ENCODE data around the gene SATB1. TPM values are rescaled to one million over a fixed set of nuclear protein-coding genes. Genes with fewer than 3 reads are reported as not detected.
"Not testable (repeated sequence)": the region's sequence is repeated elsewhere in the genome, so short reads cannot be mapped to it uniquely, and the experiment has no call there.

SATB1 gene
- total RNA-seq, 1 donor from 2014 or later, result 831 TPM

GRCh38 chr3:18334837-18335601, 90.1 kb downstream of the SATB1 start:
- Mint-ChIP-seq H3K27me3 (ENCODE audit: low read depth) (peaks cover 3% of the 10 kb centered on the region), H3K4me3 (ENCODE audit: low read depth) (no peak overlapping the region), H3K9me3 (peaks cover 21% of the 10 kb centered on the region), H3K4me1 (ENCODE audit: low read depth) (peaks cover 13% of the 10 kb centered on the region), H3K27ac (no peak overlapping the region), H3K36me3 (ENCODE audit: low read depth) (no peaks in the 10 kb centered on the region)
- no peak for DNase-seq (ENCODE audit: low spot score)
- intact Hi-C loops (cut with micrococcal nuclease), result loop anchor here (5.0 kb wide), 1 partner anchor 443 kb away; no protein-coding TSS in a partner anchor

GRCh38 chr3:18330772-18331441, 94.2 kb downstream of the SATB1 start:
- H3K27ac Mint-ChIP-seq; H3K4me3 Mint-ChIP-seq (ENCODE audit: low read depth); H3K36me3 Mint-ChIP-seq (ENCODE audit: low read depth); H3K27me3 Mint-ChIP-seq (ENCODE audit: low read depth); intact Hi-C loops (cut with micrococcal nuclease); DNase-seq (ENCODE audit: low spot score): not testable (repeated sequence)
- H3K9me3 Mint-ChIP-seq, result peaks cover 30% of the 10 kb centered on the region
- H3K4me1 Mint-ChIP-seq (ENCODE audit: low read depth), result peaks cover 12% of the 10 kb centered on the region

GRCh38 chr3:18308096-18308650, 117.0 kb downstream of the SATB1 start:
- no peak for DNase-seq (ENCODE audit: low spot score)
- Mint-ChIP-seq H3K4me1 (ENCODE audit: low read depth) (no peaks in the 10 kb centered on the region), H3K27ac (no peak overlapping the region), H3K27me3 (ENCODE audit: low read depth) (peaks cover 3% of the 10 kb centered on the region), H3K4me3 (ENCODE audit: low read depth) (no peak overlapping the region), H3K9me3 (no peaks in the 10 kb centered on the region), H3K36me3 (ENCODE audit: low read depth) (no peaks in the 10 kb centered on the region)
- intact Hi-C loops (cut with micrococcal nuclease), result no loop called here

- Mint-ChIP-seq H3K27me3 (ENCODE audit: low read depth) (peaks cover 3% of the 10 kb centered on the region), H3K4me3 (ENCODE audit: low read depth) (no peak overlapping the region), H3K4me1 (ENCODE audit: low read depth) (no peaks in the 10 kb centered on the region), H3K36me3 (ENCODE audit: low read depth) (no peaks in the 10 kb centered on the region), H3K27ac (no peak overlapping the region), H3K9me3 (no peaks in the 10 kb centered on the region)
- intact Hi-C loops (cut with micrococcal nuclease), result no loop called here
- DNase-seq (ENCODE audit: low spot score), result no peak
Measured at GRCh38 chr3:18307529-18307928, 117.6 kb downstream of the SATB1 start.

- Mint-ChIP-seq H3K27ac (no peak overlapping the region), H3K9me3 (peaks cover 18% of the 10 kb centered on the region), H3K4me1 (ENCODE audit: low read depth) (no peaks in the 10 kb centered on the region), H3K36me3 (ENCODE audit: low read depth) (no peaks in the 10 kb centered on the region), H3K27me3 (ENCODE audit: low read depth) (no peaks in the 10 kb centered on the region), H3K4me3 (ENCODE audit: low read depth) (no peak overlapping the region)
- DNase-seq (ENCODE audit: low spot score), result no peak
- intact Hi-C loops (cut with micrococcal nuclease), result no loop called here
Measured at GRCh38 chr3:18302517-18302916, 122.6 kb downstream of the SATB1 start.

DNA sequence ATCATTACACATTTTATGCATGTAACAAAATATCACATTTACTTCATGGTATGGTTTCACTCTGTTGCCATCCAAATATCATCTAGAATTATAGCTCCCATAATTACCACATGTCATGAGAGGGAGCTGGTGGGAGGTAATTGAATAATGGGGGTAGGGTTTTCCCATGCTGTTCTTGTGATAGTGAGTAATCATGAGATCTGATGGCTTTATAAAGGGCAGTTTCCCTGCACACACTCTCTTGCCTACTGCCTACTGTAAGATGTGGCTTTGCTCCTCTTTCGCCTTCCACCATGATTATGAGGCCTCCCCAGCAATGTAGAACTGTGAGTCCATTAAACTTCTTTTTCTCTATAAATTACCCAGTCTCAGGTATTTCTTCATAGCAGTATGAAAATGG, 123.4 kb downstream of the SATB1 start:
- H3K27ac Mint-ChIP-seq, result no peak overlapping the region
- H3K27me3 Mint-ChIP-seq (ENCODE audit: low read depth), result no peaks in the 10 kb centered on the region
- H3K36me3 Mint-ChIP-seq (ENCODE audit: low read depth), result no peaks in the 10 kb centered on the region
- intact Hi-C loops (cut with micrococcal nuclease), result no loop called here
- no peak for DNase-seq (ENCODE audit: low spot score)
- peaks cover 26% of the 10 kb centered on the region for H3K9me3 Mint-ChIP-seq
- H3K4me1 Mint-ChIP-seq (ENCODE audit: low read depth), result no peaks in the 10 kb centered on the region
- H3K4me3 Mint-ChIP-seq (ENCODE audit: low read depth), result no peak overlapping the region

- Mint-ChIP-seq H3K27me3 (ENCODE audit: low read depth) (no peaks in the 10 kb centered on the region), H3K4me1 (ENCODE audit: low read depth) (no peaks in the 10 kb centered on the region), H3K4me3 (ENCODE audit: low read depth) (no peak overlapping the region), H3K27ac (no peak overlapping the region), H3K36me3 (ENCODE audit: low read depth) (no peaks in the 10 kb centered on the region), H3K9me3 (peaks cover 31% of the 10 kb centered on the region)
- intact Hi-C loops (cut with micrococcal nuclease), result no loop called here
- no peak for DNase-seq (ENCODE audit: low spot score)
Measured at GRCh38 chr3:18300916-18301315, 124.2 kb downstream of the SATB1 start.

DNA sequence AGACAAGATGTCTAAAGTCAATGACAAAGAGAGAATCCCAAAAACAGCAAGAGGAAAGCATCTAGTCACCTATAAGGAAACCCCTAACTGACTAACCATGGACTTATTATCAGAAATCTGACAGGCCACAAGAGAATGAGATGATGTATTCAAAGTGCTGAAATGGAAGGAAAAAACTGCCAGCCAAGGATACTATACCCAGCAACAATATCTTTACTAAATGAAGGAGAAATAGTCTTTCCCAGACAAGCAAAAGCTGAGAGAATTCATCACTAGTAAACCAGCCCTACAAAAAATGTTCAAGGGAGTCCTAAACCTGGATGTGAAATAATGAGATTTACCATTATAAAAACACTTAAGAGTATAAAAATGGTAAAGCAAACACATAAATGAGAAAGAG, 128.0 kb downstream of the SATB1 start:
- DNase-seq (ENCODE audit: low spot score), result no peak
- intact Hi-C loops (cut with micrococcal nuclease), result loop anchor here (5.0 kb wide), 1 partner anchor 405 kb away; no protein-coding TSS in a partner anchor
- Mint-ChIP-seq H3K27me3 (ENCODE audit: low read depth) (no peaks in the 10 kb centered on the region), H3K9me3 (peaks cover 35% of the 10 kb centered on the region), H3K36me3 (ENCODE audit: low read depth) (no peaks in the 10 kb centered on the region), H3K27ac (no peak overlapping the region), H3K4me3 (ENCODE audit: low read depth) (no peak overlapping the region), H3K4me1 (ENCODE audit: low read depth) (no peaks in the 10 kb centered on the region)
